Measurements from ENCODE around the gene EPHA1. TPM values are rescaled to one million over a fixed set of nuclear protein-coding genes. Genes with fewer than 3 reads are reported as not detected.
A peak's percentile ranks its signal among the peaks of the same experiment; 100 is the strongest.

EPHA1 gene
- total and polyA plus RNA-seq, 8 donors, result 4.7 to 31.9 (median 10.0) TPM

- Histone ChIP-seq H3K4me3 (no peak overlapping the region), H3K9me3 (no peaks in the 10 kb centered on the region), H3K36me3 (peaks cover 16 to 44% (median 44%) of the 10 kb centered on the region in 4 donors), H3K27ac (peak overlapping the region in 3 of 5 donors; percentile 4 to 35 (median 16)), H3K27me3 (no peaks in the 10 kb centered on the region), H3K4me1 (peaks cover 43 to 55% (median 51%) of the 10 kb centered on the region in 4 donors)
- no peak for TF ChIP-seq POLR2A (IDR thresholded peaks at IDR 0.05)
- TF ChIP-seq POLR2AphosphoS5 (IDR thresholded peaks at IDR 0.05), result peak in 1 of 3 donors; percentile 49
- TF ChIP-seq CTCF (IDR thresholded peaks at IDR 0.05), result no peak
- TF ChIP-seq EP300 (IDR thresholded peaks at IDR 0.05), result no peak
- intact Hi-C loops (cut with DNase I; ENCODE audit: low total_unique reads), result no loop called here
- peak; percentile 43 to 62 for DNase-seq
- WGBS, 5 donors, result 46 to 62% (median 57%) methylated on average over 20 to 21 of the region's 21 CpGs
Measured at GRCh38 chr7:143395187-143396149, 13.2 kb downstream of the EPHA1 start.

GRCh38 chr7:143394777-143395176 is 13.9 kb downstream of the EPHA1 start:
- Histone ChIP-seq H3K36me3 (peaks cover 23 to 50% (median 49%) of the 10 kb centered on the region in 4 donors), H3K9me3 (no peaks in the 10 kb centered on the region), H3K27ac (peak overlapping the region in 1 of 5 donors; percentile 35), H3K27me3 (no peaks in the 10 kb centered on the region), H3K4me3 (no peak overlapping the region), H3K4me1 (peaks cover 44 to 62% (median 54%) of the 10 kb centered on the region in 4 donors)
- WGBS, 5 donors, result 77 to 90% (median 85%) methylated on average over 5 to 6 of the region's 6 CpGs
- intact Hi-C loops (cut with DNase I; ENCODE audit: low total_unique reads), result no loop called here
- TF ChIP-seq CTCF (IDR thresholded peaks at IDR 0.05), result no peak
- TF ChIP-seq EP300 (IDR thresholded peaks at IDR 0.05), result no peak
- no peak for TF ChIP-seq POLR2A (IDR thresholded peaks at IDR 0.05)
- TF ChIP-seq POLR2AphosphoS5 (IDR thresholded peaks at IDR 0.05), result no peak
- DNase-seq, result no peak

- TF ChIP-seq CTCF (IDR thresholded peaks at IDR 0.05) (no peak), EP300 (IDR thresholded peaks at IDR 0.05) (no peak), POLR2AphosphoS5 (IDR thresholded peaks at IDR 0.05) (no peak)
- peaks cover 44 to 69% (median 58%) of the 10 kb centered on the region in 4 donors for H3K4me1 ChIP-seq
- no peaks in the 10 kb centered on the region for H3K9me3 ChIP-seq
- H3K27ac ChIP-seq, result no peak overlapping the region
- 93 to 98% (median 96%) methylated on average over 6 of the region's 6 CpGs for WGBS, 5 donors
- peak in 1 of 2 donors; percentile 4 for DNase-seq
- no peak overlapping the region for H3K4me3 ChIP-seq
- intact Hi-C loops (cut with DNase I; ENCODE audit: low total_unique reads), result no loop called here
- peaks cover 30 to 50% (median 49%) of the 10 kb centered on the region in 4 donors for H3K36me3 ChIP-seq
- H3K27me3 ChIP-seq, result no peaks in the 10 kb centered on the region
Measured at GRCh38 chr7:143394068-143394467, 14.6 kb downstream of the EPHA1 start.

GRCh38 chr7:143393267-143394041 is 15.2 kb downstream of the EPHA1 start:
- WGBS, 5 donors, result 73 to 81% (median 75%) methylated on average over 14 of the region's 14 CpGs
- Histone ChIP-seq H3K4me1 (peaks cover 44 to 75% (median 59%) of the 10 kb centered on the region in 4 donors), H3K4me3 (no peak overlapping the region), H3K36me3 (peaks cover 36 to 56% (median 49%) of the 10 kb centered on the region in 4 donors), H3K27ac (peak overlapping the region in 2 of 5 donors; percentile 8 to 81), H3K9me3 (no peaks in the 10 kb centered on the region), H3K27me3 (no peaks in the 10 kb centered on the region)
- DNase-seq, result peak in 1 of 2 donors; percentile 61
- TF ChIP-seq POLR2AphosphoS5 (IDR thresholded peaks at IDR 0.05) (no peak), EP300 (IDR thresholded peaks at IDR 0.05) (no peak), CTCF (IDR thresholded peaks at IDR 0.05) (no peak), POLR2A (IDR thresholded peaks at IDR 0.05) (no peak)
- intact Hi-C loops (cut with DNase I; ENCODE audit: low total_unique reads), result no loop called here
